NCI-H345 treated with DMSO at 0.1 percent for 48 hours (cell line): ENCODE measurements around the gene CERKL.

Experiments
- DNase-seq: peaks from one replicate; lab custom pipeline; 2025; ENCODE audit not compliant: unreplicated experiment; lab: John Stamatoyannopoulos, UW

The CERKL gene

DNA sequence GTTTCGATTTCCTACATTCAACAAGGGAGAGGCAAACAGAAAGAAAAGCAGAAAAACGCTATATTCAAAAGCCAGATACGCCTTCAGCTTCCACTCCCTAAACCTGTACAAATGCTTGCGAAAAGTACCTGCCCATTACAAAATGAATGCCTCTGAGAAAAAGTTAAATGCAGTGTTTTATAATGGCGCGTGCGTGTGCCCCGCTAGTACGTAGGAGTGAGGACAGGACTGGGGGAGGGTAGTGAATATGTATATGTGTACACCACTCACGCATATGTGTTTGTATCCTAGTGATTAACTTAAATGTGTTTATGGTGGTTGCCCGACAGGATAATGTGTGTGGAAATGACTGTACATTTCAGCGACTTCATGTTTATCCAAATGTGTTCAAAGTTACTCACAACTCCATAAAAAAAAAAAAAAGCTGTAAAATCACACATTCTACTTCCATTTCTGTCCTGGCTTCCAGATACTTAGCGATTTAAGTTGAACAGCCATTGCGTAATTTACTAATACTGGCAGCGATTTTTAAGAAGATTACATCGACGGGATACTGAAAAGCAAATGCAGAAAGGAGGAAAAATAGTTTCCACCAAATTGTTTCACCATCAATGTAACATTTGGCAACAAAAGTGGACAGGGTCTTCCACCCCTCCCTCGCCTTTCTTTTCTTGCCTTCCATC is 22.1 kb upstream of the CERKL start:
- DNase-seq = no peak

DNA sequence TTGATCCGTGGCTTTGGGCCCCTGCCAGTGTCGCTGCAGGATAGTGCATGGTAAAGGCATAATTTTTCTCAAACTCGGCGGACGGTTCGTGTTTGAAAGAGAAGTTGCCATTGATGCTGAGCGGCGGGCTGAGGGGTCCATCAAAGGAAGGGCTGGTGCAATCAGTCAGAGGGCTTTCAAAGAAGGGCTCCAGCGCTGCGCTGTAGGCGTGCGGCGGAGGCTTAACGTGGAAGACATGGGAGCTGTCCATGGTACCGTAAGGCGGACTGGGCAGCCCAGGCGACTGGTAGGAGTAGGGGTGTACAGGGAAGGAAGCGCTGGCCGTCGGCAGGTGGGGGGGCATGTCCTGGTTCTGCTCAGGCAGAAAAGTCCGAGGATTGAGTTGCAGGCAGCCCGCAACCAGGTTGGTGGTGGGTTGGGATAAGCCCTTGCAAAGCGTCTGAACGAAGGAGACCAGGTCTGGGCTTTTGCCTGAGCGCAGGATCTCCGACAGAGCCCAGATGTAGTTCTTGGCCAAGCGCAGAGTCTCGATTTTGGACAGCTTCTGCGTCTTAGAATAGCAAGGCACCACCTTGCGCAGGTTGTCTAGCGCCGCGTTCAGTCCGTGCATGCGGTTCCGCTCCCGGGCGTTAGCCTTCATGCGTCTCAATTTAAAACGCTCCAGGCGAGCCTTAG is 21.1 kb upstream of the CERKL start:
- DNase-seq = no peak

DNA sequence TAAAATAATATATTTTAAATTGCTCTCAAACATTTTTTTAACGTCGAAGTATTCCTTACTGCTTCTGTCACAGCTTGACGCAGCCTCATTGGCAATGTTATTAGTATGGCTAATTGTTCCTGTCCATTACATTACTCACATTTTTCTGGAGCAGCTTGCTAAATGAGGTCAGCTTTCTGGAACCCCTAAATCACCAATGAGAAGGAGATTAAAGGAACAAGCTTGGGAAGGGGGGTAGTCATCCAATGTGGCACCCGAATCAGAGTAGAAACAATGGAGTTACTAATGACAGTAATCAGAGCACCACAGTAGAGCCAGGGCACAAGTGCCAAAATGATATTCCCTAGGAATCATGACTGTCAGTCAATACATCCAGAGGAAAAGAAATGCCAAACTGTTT is 18.3 kb upstream of the CERKL start:
- DNase-seq = no peak

DNA sequence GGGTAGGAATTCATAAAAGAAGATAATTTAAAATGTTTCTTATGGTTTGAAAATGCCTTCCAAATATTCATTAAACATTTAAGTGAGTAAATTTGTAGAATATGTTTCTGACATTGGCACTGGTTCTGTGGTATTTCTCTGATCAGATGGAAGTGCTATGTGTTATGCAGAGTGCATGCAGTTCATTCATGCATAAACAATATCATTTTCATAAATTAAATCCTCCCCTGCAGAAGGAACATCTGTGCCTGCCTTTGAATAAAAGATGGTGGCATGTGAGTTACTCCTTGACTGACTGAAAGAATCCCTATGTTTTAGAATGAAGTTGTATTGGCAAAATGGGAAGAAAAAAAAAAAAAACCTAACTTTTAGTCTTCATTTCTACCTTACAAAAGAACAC is 17.6 kb upstream of the CERKL start:
- DNase-seq = no peak

DNA sequence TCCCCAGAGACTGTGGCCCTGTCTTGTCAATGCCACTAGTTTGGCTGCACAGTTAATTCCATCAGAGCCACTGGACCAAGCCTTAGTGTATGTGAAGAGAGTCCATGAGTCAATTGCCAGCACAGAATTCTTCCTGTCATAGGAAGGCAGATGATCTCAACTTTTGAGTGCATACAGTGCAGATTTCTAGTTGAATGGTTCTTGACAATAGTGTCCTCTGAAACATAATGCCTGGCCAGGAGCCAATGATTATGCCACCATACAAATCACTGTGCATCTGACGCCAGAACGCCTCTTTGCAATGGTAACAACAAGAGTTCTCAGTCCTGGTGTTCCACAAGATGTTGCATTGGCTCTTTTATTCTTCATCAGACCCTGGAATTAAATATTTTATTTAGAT is 16.3 kb upstream of the CERKL start:
- DNase-seq = peak; percentile 83

DNA sequence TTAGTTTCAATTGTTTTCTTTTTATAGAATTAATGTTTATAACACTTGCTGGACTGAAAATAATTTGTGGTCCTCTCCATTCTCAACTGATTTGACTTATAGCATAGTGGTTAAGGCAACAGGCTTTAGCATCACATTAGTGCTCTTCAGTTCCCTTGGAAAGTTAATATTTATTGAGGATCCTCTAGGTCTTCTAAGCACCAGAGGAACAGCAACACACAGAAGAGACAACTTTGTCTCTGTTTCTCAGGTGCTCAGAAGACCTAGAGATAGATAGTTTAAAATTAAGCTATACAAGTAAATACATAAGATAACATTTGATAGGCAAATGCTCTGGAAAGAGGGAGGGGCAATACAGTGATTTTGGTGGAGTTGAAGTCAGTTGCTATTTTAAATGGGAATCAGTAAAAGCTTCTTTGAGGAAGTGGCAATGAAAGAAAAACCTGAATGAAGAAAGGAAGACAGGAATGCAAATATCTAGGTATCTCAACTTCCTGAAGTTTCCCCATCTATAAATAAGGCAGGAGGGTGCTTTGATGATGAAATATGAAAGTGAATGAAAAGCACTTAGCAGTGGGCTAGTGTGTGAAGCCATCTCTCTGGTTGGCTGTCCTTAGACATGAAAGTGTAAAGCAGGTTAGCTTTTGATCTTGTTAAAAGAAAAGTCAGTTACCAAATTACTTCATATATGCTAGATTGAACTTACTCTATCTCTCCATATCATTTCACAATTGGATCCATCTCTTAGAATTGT is 15.5 kb upstream of the CERKL start:
- DNase-seq = no peak

DNA sequence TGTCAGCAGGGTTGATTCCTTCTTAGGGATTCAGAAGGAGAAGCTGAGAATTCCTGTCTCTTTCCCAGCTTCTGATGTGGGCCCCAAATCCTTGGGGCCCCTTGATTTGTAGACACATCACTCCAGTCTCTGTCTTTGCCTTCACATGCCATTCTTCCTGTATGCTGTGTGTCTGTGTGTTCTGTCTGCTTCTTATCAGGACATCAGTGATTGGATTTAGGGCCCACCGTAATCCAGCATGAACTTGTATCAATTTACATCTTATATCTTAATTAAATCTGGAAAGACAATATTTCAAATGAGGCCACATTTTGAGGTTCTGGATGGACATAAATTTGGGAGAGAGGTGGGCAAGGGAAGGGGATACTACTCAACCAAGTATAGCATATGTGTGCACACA is 13.7 kb upstream of the CERKL start:
- DNase-seq = no peak

DNA sequence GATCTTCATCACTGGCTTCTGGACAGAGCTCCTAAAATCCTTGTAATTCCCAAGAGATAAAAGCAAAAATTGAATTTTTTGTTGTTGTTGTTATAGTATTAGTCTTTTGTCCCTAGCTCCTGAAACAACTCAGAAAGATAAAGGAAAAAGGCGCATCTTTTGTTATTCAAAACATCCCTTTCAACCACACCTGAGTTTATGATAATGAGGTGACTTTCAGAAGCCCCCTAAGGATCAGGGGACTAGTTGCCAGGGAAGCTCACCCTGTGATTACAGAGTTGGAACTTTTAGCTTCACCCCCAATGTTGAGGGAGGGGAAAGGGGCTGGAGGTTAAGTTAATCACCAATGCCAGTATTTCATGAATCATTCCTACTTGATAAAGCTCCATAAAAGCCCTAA is 10.3 kb upstream of the CERKL start:
- no peak for DNase-seq

DNA sequence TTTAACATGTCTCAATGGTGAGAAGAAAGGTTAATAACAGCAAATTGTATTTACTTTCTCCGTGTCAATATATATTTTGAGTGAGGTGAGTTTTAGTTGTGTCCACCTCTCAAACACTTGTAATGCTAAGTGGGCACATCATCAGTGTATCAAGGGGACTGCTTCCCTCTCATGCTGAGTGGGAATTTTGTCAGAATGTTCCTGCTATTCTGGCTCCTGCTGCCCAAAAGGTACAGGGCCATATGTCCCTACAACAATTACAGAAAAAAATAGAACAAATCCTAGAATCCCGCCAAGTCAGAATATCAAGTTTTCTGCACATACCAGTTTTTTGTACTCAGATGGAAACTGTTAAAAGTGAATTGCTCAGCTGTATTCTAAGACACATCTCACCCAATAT is 5.4 kb upstream of the CERKL start:
- DNase-seq = no peak

DNA sequence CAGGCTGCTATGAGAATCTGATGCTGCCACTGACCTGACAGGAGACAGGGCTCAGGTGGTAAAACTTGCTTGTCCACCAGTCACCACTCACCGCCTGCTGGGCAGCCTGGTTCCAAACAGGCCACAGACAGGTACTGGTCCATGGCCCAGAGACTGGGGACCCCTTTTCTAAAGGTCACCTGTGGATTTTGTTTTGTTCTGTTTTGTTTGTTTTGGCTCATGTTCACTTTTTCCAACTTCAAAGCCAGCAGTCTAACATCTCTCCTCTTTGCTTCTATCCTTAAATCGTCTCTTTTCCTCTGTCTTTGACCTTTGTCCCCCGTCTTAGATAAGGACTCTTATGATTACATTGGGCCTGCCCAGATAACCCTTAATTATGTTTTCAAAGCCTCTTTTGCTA is 3.3 kb upstream of the CERKL start:
- no peak for DNase-seq

DNA sequence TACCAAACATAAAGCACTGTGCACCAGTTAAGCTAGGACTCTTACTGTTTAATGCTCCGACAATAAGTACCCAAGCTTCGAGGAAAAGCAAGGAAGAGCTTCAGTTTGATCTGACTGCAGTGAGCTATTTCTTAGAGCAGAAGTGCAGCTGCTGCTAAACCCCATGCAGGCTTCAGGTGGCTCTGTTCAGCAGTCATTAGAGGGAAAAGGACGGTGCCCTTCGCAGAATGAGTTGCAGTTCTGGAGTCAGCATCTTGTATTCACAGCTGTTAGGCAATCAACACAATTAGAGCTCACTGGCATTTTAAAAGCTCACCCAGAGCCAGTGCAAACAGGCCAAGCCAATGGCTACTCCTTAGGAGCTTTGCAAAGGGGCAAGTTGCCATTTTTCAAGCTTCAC is 1.5 kb upstream of the CERKL start:
- DNase-seq = no peak

DNA sequence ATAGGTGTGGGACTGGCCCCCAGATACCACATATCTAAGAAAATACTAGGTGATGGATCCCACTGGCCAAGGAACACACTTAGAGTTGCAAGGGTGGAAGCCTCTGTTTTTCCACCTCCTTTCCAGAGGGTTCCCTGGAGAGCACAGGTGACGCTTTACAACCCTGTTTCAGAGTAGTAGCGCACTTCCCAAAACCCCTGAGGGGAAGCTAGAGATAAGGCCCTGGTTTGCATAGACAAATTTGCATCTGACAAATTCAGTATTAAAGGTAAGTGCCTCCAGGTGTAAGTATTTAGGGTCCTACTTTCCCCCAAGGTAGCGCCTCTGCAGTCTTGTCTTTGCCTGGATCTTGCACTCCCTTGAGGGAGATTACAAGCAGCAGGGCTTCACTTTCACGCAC is 474 bp upstream of the CERKL start:
- DNase-seq = no peak

DNA sequence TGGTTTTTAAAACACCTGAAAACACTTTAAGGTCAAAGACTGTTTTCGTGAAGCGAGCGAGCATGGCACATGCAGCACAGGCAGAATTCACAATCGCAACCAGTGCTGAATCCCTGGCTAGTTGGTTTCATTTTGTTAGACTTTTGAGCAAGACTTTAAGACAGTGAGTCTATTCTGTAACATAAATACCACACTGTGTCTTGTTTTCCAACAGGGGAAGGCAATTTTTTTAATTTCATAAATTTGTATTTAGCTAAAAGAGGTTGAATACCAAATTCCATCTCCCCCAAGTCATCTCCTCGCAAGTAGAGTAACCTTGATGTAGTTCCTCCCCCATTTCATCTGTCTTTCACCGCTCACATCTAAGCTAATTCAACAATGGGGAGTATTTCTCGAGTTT is 1.4 kb downstream of the CERKL start:
- no peak for DNase-seq

DNA sequence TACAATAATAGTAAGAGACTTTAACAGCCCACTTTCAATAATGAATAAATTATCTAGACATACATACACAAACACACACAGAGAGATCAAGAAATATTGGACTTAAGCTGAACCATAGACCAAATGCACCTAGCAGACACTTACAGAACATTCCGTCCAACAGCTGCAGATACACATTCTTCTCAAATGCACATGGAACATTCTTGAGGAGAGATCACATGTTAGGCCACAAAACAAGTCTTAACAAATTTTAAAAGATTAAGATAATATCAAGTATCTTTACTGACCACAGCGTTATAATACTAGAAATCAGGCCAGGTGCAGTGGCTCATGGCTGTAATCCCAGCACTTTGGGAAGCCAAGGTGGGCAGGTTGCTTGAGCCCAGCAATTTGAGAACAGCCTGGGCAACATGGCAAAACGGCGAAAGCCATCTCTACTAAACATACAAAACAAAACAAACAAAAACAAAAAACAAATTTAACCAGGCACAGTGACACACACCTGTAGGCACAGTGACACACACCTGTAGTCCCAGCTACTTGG is 7.4 kb downstream of the CERKL start:
- DNase-seq = no peak

DNA sequence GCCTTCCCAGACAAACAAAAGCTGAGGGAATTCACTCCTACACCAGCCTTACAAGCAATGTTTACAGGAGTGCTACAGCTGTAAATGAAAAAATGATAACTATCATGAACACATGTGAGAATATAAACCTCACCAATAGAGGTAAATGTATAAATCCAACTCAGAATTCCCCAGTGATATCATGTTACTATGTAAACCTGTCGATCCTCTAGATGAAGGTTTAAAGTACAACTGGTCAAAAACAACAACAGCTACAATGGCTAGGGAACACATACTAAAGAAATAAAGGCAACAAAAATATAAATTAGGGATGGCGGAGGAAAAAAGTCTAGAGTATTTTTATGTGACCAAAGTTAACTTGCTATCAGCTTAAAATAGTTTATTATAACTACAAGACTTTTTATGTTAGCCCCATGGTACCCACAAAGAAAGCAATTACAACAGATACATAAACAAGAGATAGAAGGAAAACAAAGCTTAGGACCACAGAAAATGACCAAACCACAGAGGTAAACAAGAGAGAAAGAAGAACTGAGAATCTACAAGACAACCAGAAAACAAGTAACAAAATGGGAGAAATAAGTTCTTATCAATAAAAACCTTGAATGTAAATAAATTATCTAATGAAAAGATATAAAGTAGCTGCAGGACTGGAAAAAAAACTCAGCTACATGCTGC is 8.3 kb downstream of the CERKL start:
- DNase-seq = no peak

DNA sequence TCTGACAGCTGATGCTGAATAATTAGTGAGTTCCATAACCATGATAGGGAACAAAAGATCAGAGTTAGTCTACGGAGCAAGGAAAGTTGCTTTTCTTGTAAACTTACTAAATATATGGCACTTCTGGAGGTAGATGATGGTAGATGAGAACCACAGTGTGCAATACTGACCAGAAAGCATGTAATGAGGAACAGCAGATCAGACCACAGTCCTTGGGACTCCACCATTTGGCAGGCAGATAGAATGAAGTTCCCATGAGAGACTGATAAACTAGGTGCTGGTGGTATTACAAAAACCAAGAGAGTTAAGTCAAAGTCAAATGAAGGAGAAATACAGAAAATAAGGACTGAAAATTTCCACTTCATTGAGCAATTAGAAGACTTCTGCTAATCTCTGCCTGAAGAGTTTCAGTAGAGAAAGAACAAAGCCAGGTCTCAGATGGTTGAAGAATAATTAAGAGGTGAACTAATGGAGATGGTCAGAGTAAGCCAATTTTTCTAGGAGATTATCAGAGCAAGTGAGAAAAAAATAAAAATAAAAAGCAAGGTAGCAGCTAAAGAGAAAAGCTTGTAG is 10.4 kb downstream of the CERKL start:
- no peak for DNase-seq

DNA sequence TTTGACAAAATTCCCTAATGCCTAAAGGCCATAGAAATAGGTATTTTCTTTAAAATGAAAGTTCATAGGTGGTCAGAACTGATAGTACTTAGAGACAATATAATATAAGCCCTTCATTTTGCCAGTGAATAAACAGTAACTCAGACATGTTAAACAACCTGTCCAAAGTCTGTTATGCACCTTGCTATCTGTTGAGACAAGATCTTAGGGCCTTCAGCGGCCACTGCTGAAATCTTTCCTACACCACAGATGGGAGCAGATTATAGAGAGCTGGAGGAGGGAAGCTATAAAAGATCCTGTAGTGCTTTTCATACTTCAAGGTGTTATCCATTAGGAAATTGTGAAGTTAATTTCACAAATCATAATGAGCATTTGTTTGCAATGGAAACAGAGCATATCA is 13.8 kb downstream of the CERKL start:
- DNase-seq = no peak

DNA sequence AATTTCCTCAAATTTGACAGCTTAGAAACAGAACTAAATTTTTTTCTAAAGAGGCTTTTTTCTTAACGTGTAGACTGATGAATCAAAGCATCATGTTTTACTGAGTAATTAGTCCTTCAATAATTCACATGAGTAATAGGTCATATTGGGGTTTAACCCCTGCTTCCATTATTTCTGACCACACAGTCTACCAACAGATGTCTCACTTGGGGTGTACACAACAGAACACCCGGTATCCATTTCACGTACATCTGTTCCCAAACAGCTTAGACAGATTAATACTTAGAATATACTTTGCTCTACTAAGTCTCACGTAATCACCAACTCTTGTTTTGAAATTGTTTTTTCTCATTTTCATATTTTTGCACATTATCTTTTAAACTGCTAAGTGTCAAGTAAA is 14.8 kb downstream of the CERKL start:
- DNase-seq = no peak

DNA sequence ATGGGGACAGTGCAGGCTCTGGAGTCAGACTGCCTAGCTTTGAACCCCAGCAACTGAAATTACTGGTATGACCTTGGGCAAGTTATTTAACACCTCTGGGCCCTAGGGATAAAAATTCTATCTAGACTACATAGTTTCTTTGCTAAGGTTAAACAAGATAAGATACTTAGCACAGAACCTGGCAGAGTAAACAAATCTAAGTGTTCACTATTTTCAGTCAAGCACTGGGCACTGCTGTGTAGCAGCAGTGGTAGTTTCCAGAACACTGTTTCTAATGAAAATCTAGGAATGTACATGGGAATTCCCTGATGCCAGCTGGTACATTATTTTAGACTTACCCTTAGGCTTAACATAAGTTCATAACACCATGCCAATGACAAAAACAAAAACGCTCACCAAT is 17.2 kb downstream of the CERKL start:
- no peak for DNase-seq

DNA sequence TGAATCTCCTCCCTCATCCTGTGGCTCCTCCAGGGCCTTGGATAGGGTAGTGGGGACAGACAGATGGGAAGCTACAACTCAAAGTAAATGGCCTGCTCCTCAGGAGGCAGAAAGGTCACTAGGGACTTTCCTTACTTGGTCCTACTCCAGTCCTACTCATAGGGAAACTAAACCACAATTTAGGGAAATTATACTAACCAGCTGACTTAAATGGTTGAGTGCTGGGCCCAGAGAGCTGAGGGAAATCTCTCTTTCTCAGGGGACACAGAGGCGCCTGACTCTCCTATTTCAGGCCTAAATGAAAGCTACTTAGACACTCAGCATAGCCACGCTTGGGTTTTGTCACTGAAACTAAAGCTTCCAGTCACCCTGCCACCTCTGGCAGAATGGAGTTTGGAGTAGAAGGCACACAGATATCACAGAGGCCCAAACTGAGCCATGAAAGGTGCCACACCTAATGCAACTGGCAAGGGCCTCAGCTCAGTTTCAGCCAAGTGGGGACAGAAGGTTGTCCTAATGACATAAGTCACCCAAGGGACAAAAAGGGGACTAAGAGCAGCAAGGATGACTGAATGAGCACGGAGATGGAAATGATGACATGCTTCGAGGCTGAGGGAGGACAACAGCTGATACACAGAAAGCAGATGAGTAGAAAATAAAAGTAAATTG is 24.0 kb downstream of the CERKL start:
- DNase-seq = no peak
